ENCODE measurements around the gene TACC2. TPM values are rescaled to one million over a fixed set of nuclear protein-coding genes. Genes with fewer than 3 reads are reported as not detected.
A peak's percentile ranks its signal among the peaks of the same experiment; 100 is the strongest.

TACC2 gene
- total RNA-seq, 1 experiment from 2014 or later: 89.0 TPM

- POLR2A ChIA-PET: interaction anchor here (0.6 kb wide), 2 partner anchors 9 kb away, joined by 3 read pairs; no protein-coding TSS in a partner anchor
- Mint-ChIP-seq H3K4me3 (ENCODE audit: unreplicated experiment) (no peak overlapping the region), H3K4me1 (ENCODE audit: insufficient read depth, unreplicated experiment) (peaks cover 6% of the 10 kb centered on the region), H3K9me3 (ENCODE audit: unreplicated experiment) (no peaks in the 10 kb centered on the region), H3K27ac (ENCODE audit: low read depth, unreplicated experiment) (peak overlapping the region; percentile 16), H3K36me3 (ENCODE audit: insufficient read depth, unreplicated experiment) (peaks cover 58% of the 10 kb centered on the region), H3K27me3 (ENCODE audit: insufficient read depth, unreplicated experiment) (no peaks in the 10 kb centered on the region)
- intact Hi-C loops (cut with micrococcal nuclease): no loop called here
- no peak for TF ChIP-seq CTCF (IDR thresholded peaks at IDR 0.05; ENCODE audit: unreplicated experiment)
- CTCF ChIA-PET: interaction anchor here (0.6 to 1.8 kb wide), 4 partner anchors 10 to 91 kb away, joined by 3 to 4 read pairs (median 4); no protein-coding TSS in a partner anchor
- BruUV-seq (replicated peaks): no TSS peak
- no peak for DNase-seq (ENCODE audit: unreplicated experiment)
These were observed 187.6 kb downstream of the TACC2 start for GRCh38 chr10:122176232-122177213.

GRCh38 chr10:122178655-122179054, 189.7 kb downstream of the TACC2 start:
- no TSS peak for BruUV-seq (replicated peaks)
- peaks cover 22% of the 10 kb centered on the region for H3K4me1 Mint-ChIP-seq (ENCODE audit: insufficient read depth, unreplicated experiment)
- H3K4me3 Mint-ChIP-seq (ENCODE audit: unreplicated experiment): no peak overlapping the region
- TF ChIP-seq CTCF (IDR thresholded peaks at IDR 0.05; ENCODE audit: unreplicated experiment): no peak
- DNase-seq (ENCODE audit: unreplicated experiment): no peak
- no peak overlapping the region for H3K27ac Mint-ChIP-seq (ENCODE audit: low read depth, unreplicated experiment)
- CTCF ChIA-PET: interaction anchor here (0.7 kb wide), 1 partner anchor 10 kb away, joined by 3 read pairs; no protein-coding TSS in a partner anchor
- POLR2A ChIA-PET: no interaction called here
- H3K36me3 Mint-ChIP-seq (ENCODE audit: insufficient read depth, unreplicated experiment): peaks cover 61% of the 10 kb centered on the region
- H3K9me3 Mint-ChIP-seq (ENCODE audit: unreplicated experiment): no peaks in the 10 kb centered on the region
- intact Hi-C loops (cut with micrococcal nuclease): no loop called here
- no peaks in the 10 kb centered on the region for H3K27me3 Mint-ChIP-seq (ENCODE audit: insufficient read depth, unreplicated experiment)

GRCh38 chr10:122181041-122181732, 192.2 kb downstream of the TACC2 start:
- CTCF ChIA-PET: interaction anchor here (0.9 kb wide), 1 partner anchor 14 kb away, joined by 3 read pairs; no protein-coding TSS in a partner anchor
- POLR2A ChIA-PET: no interaction called here
- Mint-ChIP-seq H3K36me3 (ENCODE audit: insufficient read depth, unreplicated experiment) (peaks cover 54% of the 10 kb centered on the region), H3K27me3 (ENCODE audit: insufficient read depth, unreplicated experiment) (no peaks in the 10 kb centered on the region), H3K4me1 (ENCODE audit: insufficient read depth, unreplicated experiment) (peaks cover 22% of the 10 kb centered on the region), H3K4me3 (ENCODE audit: unreplicated experiment) (no peak overlapping the region), H3K9me3 (ENCODE audit: unreplicated experiment) (no peaks in the 10 kb centered on the region), H3K27ac (ENCODE audit: low read depth, unreplicated experiment) (no peak overlapping the region)
- peak; percentile 24 for DNase-seq (ENCODE audit: unreplicated experiment)
- no peak for TF ChIP-seq CTCF (IDR thresholded peaks at IDR 0.05; ENCODE audit: unreplicated experiment)
- BruUV-seq (replicated peaks): no TSS peak
- intact Hi-C loops (cut with micrococcal nuclease): no loop called here

GRCh38 chr10:122181876-122182275, 192.9 kb downstream of the TACC2 start:
- CTCF ChIA-PET: interaction anchor here (0.5 to 0.9 kb wide), 2 partner anchors 15 to 1094 kb away, joined by 3 read pairs; no protein-coding TSS in a partner anchor
- no TSS peak for BruUV-seq (replicated peaks)
- peaks cover 54% of the 10 kb centered on the region for H3K36me3 Mint-ChIP-seq (ENCODE audit: insufficient read depth, unreplicated experiment)
- intact Hi-C loops (cut with micrococcal nuclease): no loop called here
- DNase-seq (ENCODE audit: unreplicated experiment): no peak
- no peaks in the 10 kb centered on the region for H3K9me3 Mint-ChIP-seq (ENCODE audit: unreplicated experiment)
- POLR2A ChIA-PET: interaction anchor here (0.6 kb wide), 1 partner anchor 66 kb away, joined by 3 read pairs; no protein-coding TSS in a partner anchor
- peaks cover 21% of the 10 kb centered on the region for H3K4me1 Mint-ChIP-seq (ENCODE audit: insufficient read depth, unreplicated experiment)
- H3K4me3 Mint-ChIP-seq (ENCODE audit: unreplicated experiment): no peak overlapping the region
- no peaks in the 10 kb centered on the region for H3K27me3 Mint-ChIP-seq (ENCODE audit: insufficient read depth, unreplicated experiment)
- H3K27ac Mint-ChIP-seq (ENCODE audit: low read depth, unreplicated experiment): no peak overlapping the region
- TF ChIP-seq CTCF (IDR thresholded peaks at IDR 0.05; ENCODE audit: unreplicated experiment): no peak

Measured in MCF 10A (cell line).